ENCODE measurements around the gene PTOV1. TPM values are rescaled to one million over a fixed set of nuclear protein-coding genes. Genes with fewer than 3 reads are reported as not detected.

PTOV1 gene
- total and polyA plus RNA-seq, 10 of the 15 experiments (the other 5 are each of a cell fraction or from before 2014, with no cell fraction given): 3.2 to 83.5 (median 22.3) TPM

DNA sequence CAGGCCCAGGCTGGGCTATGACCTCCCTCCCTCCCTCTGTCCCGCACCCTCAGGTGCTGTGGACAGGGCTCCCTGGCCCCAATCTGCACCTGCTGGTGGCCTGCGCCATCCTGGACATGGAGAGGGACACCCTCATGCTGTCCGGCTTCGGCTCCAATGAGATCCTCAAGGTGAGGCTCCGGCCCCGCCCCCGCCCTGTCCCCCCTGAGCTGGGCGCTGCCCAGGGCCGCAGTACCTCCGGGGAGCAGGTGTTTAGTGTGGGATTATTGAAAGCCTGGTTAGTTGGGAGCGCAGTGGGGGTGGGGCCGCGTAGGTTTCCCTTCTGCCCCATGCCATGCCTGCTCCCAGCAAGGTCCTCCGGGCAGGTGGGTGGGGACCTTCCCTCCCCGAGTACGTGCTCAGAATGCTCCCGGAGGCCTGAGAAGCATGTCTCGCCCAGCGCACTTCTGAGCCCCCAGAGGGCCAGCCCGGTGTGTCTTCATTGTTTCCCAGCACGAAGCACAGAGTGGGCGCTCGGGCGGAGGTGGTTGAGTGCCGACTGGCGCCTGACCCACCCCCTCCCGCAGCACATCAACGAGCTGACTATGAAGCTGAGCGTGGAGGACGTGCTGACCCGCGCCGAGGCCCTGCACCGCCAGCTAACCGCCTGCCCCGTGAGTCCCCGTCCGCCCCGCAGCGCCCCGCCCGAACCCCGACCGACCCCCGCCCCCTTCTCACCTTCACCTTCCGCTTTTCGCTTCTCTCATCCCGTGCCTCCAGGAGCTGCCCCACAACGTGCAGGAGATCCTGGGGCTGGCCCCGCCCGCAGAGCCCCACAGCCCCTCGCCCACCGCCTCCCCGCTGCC is 36.9 kb downstream of the PTOV1 start (continued):
- TF ChIP-seq TBL1XR1 (IDR thresholded peaks at IDR 0.05; ENCODE audit: low read depth, low read length) (no peak), RELA (IDR thresholded peaks at IDR 0.05; ENCODE audit: borderline replicate concordance, partially characterized antibody) (no peak), EED (IDR thresholded peaks at IDR 0.05; ENCODE audit: low read depth) (no peak), SUPT20H (IDR thresholded peaks at IDR 0.05; ENCODE audit: borderline replicate concordance, control insufficient read depth, low read depth, low read length) (no peak), SIN3A (IDR thresholded peaks at IDR 0.05; ENCODE audit: low read depth, low read length) (no peak), HDGF (IDR thresholded peaks at IDR 0.05) (no peak), ZNF274 (IDR thresholded peaks at IDR 0.05; ENCODE audit: insufficient read depth, insufficient read length) (no peak), TCF7 (IDR thresholded peaks at IDR 0.05; ENCODE audit: borderline replicate concordance) (no peak), BCL11A (IDR thresholded peaks at IDR 0.05; ENCODE audit: low read depth, low read length) (no peak), BACH1 (IDR thresholded peaks at IDR 0.05; ENCODE audit: borderline replicate concordance) (peak; percentile 84), POU2F2 (IDR thresholded peaks at IDR 0.05; ENCODE audit: borderline replicate concordance, low read depth, low read length) (peak; percentile 10; the same call in 1 of the 3 replicates), GATAD2B (conservative IDR thresholded peaks at IDR 0.05; ENCODE audit: low read depth) (peak; percentile 69), YY1 (IDR thresholded peaks at IDR 0.05; ENCODE audit: low read depth, low read length) (no peak), SMAD1 (IDR thresholded peaks at IDR 0.05; ENCODE audit: low read depth, partially characterized antibody) (no peak), EZH2 (IDR thresholded peaks at IDR 0.05; ENCODE audit: borderline replicate concordance, control insufficient read depth, low read depth, low read length) (no peak), CREB1 (IDR thresholded peaks at IDR 0.05; ENCODE audit: low read depth) (no peak), JUNB (IDR thresholded peaks at IDR 0.05) (no peak), STAT3 (IDR thresholded peaks at IDR 0.05; ENCODE audit: low read depth, low read length) (no peak), GABPA (IDR thresholded peaks at IDR 0.05; ENCODE audit: low read depth) (no peak), EP300 (IDR thresholded peaks at IDR 0.05; ENCODE audit: borderline replicate concordance in 1 of 2, control insufficient read depth in 1 of 2, low read depth in 2 of 2, low read length in 2 of 2) (no peak), TAF1 (IDR thresholded peaks at IDR 0.05; ENCODE audit: borderline replicate concordance, low read depth, low read length) (no peak), SIX5 (IDR thresholded peaks at IDR 0.05; ENCODE audit: low read depth, low read length, severe bottlenecking) (no peak), PAX5 (IDR thresholded peaks at IDR 0.05; ENCODE audit: borderline replicate concordance, low read depth, low read length) (peak; percentile 28; the same call in 1 of the 2 replicates), ZNF622 (IDR thresholded peaks at IDR 0.05) (no peak)
- TF ChIP-seq, protein P1, sequence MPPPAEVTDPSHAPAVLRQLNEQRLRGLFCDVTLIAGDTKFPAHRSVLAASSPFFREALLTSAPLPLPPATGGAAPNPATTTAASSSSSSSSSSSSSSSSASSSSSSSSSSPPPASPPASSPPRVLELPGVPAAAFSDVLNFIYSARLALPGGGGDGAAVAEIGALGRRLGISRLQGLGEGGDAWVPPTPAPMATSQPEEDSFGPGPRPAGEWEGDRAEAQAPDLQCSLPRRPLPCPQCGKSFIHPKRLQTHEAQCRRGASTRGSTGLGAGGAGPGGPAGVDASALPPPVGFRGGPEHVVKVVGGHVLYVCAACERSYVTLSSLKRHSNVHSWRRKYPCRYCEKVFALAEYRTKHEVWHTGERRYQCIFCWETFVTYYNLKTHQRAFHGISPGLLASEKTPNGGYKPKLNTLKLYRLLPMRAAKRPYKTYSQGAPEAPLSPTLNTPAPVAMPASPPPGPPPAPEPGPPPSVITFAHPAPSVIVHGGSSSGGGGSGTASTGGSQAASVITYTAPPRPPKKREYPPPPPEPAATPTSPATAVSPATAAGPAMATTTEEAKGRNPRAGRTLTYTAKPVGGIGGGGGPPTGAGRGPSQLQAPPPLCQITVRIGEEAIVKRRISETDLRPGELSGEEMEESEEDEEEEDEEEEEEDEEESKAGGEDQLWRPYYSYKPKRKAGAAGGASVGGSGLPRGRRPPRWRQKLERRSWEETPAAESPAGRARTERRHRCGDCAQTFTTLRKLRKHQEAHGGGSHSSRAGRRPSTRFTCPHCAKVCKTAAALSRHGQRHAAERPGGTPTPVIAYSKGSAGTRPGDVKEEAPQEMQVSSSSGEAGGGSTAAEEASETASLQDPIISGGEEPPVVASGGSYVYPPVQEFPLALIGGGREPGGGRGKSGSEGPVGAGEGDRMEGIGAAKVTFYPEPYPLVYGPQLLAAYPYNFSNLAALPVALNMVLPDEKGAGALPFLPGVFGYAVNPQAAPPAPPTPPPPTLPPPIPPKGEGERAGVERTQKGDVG (CRISPR knock-in tag; IDR thresholded peaks at IDR 0.05): no peak
- TF ChIP-seq, protein P2, sequence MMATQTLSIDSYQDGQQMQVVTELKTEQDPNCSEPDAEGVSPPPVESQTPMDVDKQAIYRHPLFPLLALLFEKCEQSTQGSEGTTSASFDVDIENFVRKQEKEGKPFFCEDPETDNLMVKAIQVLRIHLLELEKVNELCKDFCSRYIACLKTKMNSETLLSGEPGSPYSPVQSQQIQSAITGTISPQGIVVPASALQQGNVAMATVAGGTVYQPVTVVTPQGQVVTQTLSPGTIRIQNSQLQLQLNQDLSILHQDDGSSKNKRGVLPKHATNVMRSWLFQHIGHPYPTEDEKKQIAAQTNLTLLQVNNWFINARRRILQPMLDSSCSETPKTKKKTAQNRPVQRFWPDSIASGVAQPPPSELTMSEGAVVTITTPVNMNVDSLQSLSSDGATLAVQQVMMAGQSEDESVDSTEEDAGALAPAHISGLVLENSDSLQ (IDR thresholded peaks at IDR 0.05): no peak
- TF ChIP-seq, protein P3, sequence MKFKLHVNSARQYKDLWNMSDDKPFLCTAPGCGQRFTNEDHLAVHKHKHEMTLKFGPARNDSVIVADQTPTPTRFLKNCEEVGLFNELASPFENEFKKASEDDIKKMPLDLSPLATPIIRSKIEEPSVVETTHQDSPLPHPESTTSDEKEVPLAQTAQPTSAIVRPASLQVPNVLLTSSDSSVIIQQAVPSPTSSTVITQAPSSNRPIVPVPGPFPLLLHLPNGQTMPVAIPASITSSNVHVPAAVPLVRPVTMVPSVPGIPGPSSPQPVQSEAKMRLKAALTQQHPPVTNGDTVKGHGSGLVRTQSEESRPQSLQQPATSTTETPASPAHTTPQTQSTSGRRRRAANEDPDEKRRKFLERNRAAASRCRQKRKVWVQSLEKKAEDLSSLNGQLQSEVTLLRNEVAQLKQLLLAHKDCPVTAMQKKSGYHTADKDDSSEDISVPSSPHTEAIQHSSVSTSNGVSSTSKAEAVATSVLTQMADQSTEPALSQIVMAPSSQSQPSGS (IDR thresholded peaks at IDR 0.05; ENCODE audit: low read length): no peak

All from GM12878 (cell line).